Pancreas (tissue), 10 donors: ENCODE data around the gene SLTM. TPM values are rescaled to one million over a fixed set of nuclear protein-coding genes. Genes with fewer than 3 reads are reported as not detected.
A peak's percentile ranks its signal among the peaks of the same experiment; 100 is the strongest.
"Not testable (repeated sequence)": the region's sequence is repeated elsewhere in the genome, so short reads cannot be mapped to it uniquely, and the experiment has no call there.

ENCODE experiments used
- ATAC-seq, 4 donors: fragments of 200-7000 bp; cut with Tn5 transposase; one replicate each; pipeline versions ENCODE4 v1.8.0 to v1.9.1; 2020; ENCODE audit warnings: mild to moderate bottlenecking in 4 of 4, moderate library complexity in 4 of 4
- DNase-seq, 6 donors: peaks; one replicate each; pipeline ENCODE4 v3.0.0-alpha.2; 2020
- FAIRE-seq: peaks from 2 replicates; lab custom pipeline; 2012; peaks lifted over from hg19 to GRCh38; lab: Jason Lieb, UNC
- H3K27ac ChIP-seq, 4 donors: fragments of 200-600 bp; sonication (generic); 1 replicate in 3 of 4; 2 replicates in 1 of 4; pipeline versions ENCODE4 v1.5.0 to v1.8.0; 2020
- H3K27me3 ChIP-seq, 4 donors: fragments of 200-600 bp; one replicate each; pipeline ENCODE4 v1.8.0; 2021
- H3K36me3 ChIP-seq, 3 donors: fragments of 200-600 bp; sonication (generic) in 1 of 3; one replicate each; pipeline versions ENCODE4 v1.5.0 to v1.8.0; 2020 to 2021
- H3K4me1 ChIP-seq, 3 donors: fragments of 200-600 bp; one replicate each; pipeline ENCODE4 v1.8.0; 2021
- H3K4me3 ChIP-seq, 4 donors: fragments of 200-600 bp; sonication (generic) in 2 of 4; one replicate each; pipeline versions ENCODE4 v1.5.0 to v1.8.0; 2020 to 2021
- H3K9me3 ChIP-seq, 4 donors: fragments of 200-600 bp; one replicate each; pipeline ENCODE4 v1.8.0; 2021
- WGBS, 2 donors: extraction: QIAGEN DNeasy Blood & Tissue Kit; methylation state at CpG; one replicate each; pipeline ENCODE4 v1.1.7; 2013; 5-methylcytosine and 5-hydroxymethylcytosine counted together
- intact Hi-C, 3 donors: fragments of 100-400 bp; cut with DNase I; formaldehyde crosslinking; loops; one replicate each; pipeline versions ENCODE4 v1.11.1 to v1.14.2; 2022
- polyA plus RNA-seq, 2 donors: library from polyadenylated mRNA; stranded (reverse); fragments of 200-250 nt; gene quantifications; one replicate each; pipeline ENCODE4 v1.2.3, GENCODE V29; 2013
- total RNA-seq, 6 donors: library from RNA; stranded (reverse); fragmentation: NEBNext Ultra II Directional in 4 of 6; extraction: Animal tissue kit (Norgen Biotek cat#: 25700) in 4 of 6; gene quantifications; one replicate each; pipeline versions ENCODE4 v1.2.1 to v1.2.4, GENCODE V29; 2021 to 2023
- TF ChIP-seq, protein P1 (sequence below), 4 donors: fragments of 200-600 bp; sonication (generic) in 3 of 4; IDR thresholded peaks; one replicate each; pipeline versions ENCODE4 v1.5.0 to v1.8.0; 2021; ENCODE audit warnings: antibody characterized with exemption in 4 of 4
- donor health status: healthy with polysubstance abuse.
- donor health status: DM: no; HTN: no; CAD: no; lungs with moderate emphysema.
- donor health status: DM: no; HTN: no; CAD: no.
- donor health status: control.
- donor health status: control.
- donor health status: Bipolar disorder and iron deficiency.
- donor health status: DM: yes; HTN: yes; CAD: no.
- donor health status: DM: no; HTN: no; CAD: no.
- donor health status: DM: no; HTN: no; CAD: no.
- donor health status: DM: yes; HTN: yes; CAD: no.

The SLTM gene
- total and polyA plus RNA-seq, 8 donors = 25.2 to 49.6 (median 33.3) TPM

DNA sequence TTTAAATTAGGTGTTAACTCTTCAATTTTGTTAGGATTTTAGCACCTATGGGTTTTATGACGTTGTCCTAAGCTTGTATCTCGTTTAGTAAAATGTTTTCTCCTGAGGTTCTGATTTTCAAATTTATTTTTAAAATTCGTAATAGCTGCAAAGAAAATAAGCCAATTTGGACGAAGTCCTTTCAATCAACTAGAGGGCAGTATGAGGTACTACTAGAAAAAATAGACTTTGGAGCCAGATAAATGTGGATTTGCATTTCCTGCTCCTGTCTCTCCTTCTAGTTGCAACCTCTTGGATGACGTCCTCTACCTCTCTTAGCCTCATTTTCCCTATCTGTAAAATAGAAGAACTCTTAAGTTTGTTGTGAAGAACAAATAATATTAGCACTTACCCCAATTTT, 81.1 kb downstream of the SLTM start:
- H3K27me3 ChIP-seq = no peaks in the 10 kb centered on the region
- FAIRE-seq = no peak
- WGBS, 2 donors = 81 to 87% methylated on average over 5 of the region's 5 CpGs

DNA sequence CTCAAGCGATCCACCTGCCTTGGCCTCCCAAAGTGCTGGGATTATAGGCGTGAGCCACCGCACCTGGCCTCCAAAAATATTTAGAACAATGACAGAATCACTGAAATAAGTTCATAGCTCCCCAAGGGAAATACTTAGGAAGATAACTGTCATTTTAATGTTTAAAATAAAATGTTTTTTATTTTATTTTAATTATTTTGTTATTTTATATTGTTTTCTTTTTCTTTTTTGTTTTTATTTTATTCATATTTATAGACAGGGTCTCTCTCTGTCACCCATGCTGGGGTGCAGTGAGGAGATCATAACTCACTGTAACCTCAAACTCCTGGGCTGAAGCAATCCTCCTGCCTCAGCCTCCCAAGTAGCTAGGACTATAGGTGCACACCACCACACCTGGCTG, 82.3 kb downstream of the SLTM start:
- intact Hi-C loops = loop anchor here in 1 of 3 donors (5.0 kb wide), 1 partner anchor 209 kb away; no protein-coding TSS in a partner anchor
- not testable (repeated sequence) for H3K4me1 ChIP-seq, H3K36me3 ChIP-seq, ATAC-seq, FAIRE-seq, DNase-seq, H3K4me3 ChIP-seq, H3K27ac ChIP-seq, H3K27me3 ChIP-seq, H3K9me3 ChIP-seq
- WGBS, 2 donors = 94 to 98% methylated on average over 3 of the region's 3 CpGs

More for the DNA sequence above, 81.1 kb downstream of the SLTM start:
- Histone ChIP-seq H3K9me3 (no peaks in the 10 kb centered on the region), H3K36me3 (no peaks in the 10 kb centered on the region), H3K27ac (no peak overlapping the region), H3K4me3 (no peak overlapping the region), H3K4me1 (peaks cover 0 to 10% (median 0%) of the 10 kb centered on the region in 3 donors)
- DNase-seq (no peak), ATAC-seq (no peak)
- intact Hi-C loops = loop anchor here in 1 of 3 donors (5.0 kb wide), 1 partner anchor 210 kb away; no protein-coding TSS in a partner anchor
- TF ChIP-seq, protein P1, sequence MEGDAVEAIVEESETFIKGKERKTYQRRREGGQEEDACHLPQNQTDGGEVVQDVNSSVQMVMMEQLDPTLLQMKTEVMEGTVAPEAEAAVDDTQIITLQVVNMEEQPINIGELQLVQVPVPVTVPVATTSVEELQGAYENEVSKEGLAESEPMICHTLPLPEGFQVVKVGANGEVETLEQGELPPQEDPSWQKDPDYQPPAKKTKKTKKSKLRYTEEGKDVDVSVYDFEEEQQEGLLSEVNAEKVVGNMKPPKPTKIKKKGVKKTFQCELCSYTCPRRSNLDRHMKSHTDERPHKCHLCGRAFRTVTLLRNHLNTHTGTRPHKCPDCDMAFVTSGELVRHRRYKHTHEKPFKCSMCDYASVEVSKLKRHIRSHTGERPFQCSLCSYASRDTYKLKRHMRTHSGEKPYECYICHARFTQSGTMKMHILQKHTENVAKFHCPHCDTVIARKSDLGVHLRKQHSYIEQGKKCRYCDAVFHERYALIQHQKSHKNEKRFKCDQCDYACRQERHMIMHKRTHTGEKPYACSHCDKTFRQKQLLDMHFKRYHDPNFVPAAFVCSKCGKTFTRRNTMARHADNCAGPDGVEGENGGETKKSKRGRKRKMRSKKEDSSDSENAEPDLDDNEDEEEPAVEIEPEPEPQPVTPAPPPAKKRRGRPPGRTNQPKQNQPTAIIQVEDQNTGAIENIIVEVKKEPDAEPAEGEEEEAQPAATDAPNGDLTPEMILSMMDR (IDR thresholded peaks at IDR 0.05) = no peak

DNA sequence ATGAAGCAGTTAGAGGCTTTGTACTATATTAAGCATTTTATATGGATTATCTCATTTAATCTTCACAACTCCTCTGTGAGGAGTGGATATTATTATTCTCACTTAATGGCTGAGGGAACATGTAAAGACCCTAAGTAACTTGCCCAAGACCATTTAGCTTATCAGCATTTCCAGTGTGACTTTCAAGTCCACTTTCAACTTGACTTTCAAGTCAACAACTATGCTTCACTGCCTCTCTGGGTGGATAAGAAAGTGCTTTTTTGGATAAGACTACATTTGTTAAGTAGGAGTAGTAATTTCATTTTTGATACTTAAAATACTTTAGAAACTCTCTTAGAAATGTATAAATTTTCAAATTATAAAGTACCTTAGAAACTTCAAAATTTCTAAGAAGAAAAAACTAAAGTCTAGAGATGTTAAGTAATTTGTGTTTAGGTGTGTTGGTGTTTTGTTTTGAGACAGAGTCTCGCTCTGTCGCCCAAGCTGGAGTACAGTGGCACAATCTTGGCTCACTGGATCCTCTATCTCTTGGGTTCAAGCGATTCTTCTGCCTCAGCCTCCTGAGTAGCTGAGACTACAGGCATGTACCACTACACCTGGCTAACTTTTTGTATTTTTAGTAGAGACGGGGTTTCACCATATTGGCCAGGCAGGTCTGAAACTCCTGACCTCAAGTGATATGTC, 90.6 kb downstream of the SLTM start:
- intact Hi-C loops = no loop called here
- no peaks in the 10 kb centered on the region for H3K9me3 ChIP-seq
- FAIRE-seq = no peak
- TF ChIP-seq, protein P1 (IDR thresholded peaks at IDR 0.05) = no peak
- 99 to 100% methylated on average over 4 of the region's 4 CpGs for WGBS, 2 donors
- DNase-seq = no peak
- H3K4me3 ChIP-seq = no peak overlapping the region
- no peaks in the 10 kb centered on the region for H3K4me1 ChIP-seq
- ATAC-seq = no peak
- no peaks in the 10 kb centered on the region for H3K36me3 ChIP-seq
- no peak overlapping the region for H3K27ac ChIP-seq
- no peaks in the 10 kb centered on the region for H3K27me3 ChIP-seq

DNA sequence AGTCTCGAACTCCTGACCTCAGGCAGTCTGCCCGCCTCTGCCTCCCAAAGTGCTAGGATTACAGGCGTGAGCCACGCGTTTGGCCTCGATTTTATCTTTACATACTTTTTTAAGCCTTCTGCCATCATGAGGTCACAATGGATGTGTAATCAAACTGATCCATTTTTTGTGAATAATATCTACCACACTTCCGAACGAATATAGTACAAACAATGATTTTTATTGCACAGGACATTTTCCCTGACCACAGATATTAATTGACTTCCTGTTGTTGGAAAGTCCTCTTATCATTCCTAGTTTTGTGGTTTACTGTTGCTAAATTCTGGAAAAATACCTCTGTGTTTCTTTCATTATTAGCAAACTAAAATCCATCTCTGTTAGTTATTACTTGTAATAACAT, 93.4 kb downstream of the SLTM start:
- H3K4me1 ChIP-seq = no peaks in the 10 kb centered on the region
- TF ChIP-seq, protein P1 (IDR thresholded peaks at IDR 0.05) = no peak
- no peaks in the 10 kb centered on the region for H3K9me3 ChIP-seq
- peak in 1 of 4 donors; percentile 15 for ATAC-seq
- intact Hi-C loops = no loop called here
- no peak for FAIRE-seq
- H3K27ac ChIP-seq = peak overlapping the region in 1 of 4 donors; percentile 14
- no peak overlapping the region for H3K4me3 ChIP-seq
- no peak for DNase-seq
- no peaks in the 10 kb centered on the region for H3K27me3 ChIP-seq
- WGBS, 2 donors = 86 to 90% methylated on average over 8 of the region's 8 CpGs
- H3K36me3 ChIP-seq = no peaks in the 10 kb centered on the region

DNA sequence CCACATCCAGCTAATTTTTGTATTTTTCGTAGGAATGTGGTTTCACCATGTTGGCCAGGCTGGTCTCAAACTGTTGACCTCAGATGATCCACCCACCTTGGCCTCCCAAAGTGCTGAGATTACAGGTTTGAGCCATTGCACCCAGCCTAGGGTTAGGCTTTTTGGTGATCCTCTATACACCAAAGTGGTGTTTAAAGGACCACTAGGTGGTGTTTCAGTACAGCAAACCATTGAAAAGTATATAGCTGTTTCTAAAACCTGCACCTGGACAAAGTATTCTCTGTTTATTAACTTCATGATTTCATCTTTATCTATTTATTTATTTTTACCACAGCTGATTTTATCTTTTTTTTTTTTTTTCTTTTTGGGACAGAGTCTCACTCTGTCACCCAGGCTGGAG, 94.0 kb downstream of the SLTM start:
- Histone ChIP-seq H3K27ac (peak overlapping the region in 1 of 4 donors; percentile 14), H3K36me3 (no peaks in the 10 kb centered on the region), H3K4me3 (no peak overlapping the region), H3K4me1 (no peaks in the 10 kb centered on the region), H3K27me3 (no peaks in the 10 kb centered on the region), H3K9me3 (no peaks in the 10 kb centered on the region)
- intact Hi-C loops = no loop called here
- TF ChIP-seq, protein P1 (IDR thresholded peaks at IDR 0.05) = peak in 1 of 4 donors; percentile 17
- WGBS, 2 donors = 90 to 95% methylated on average over 1 of the region's 1 CpG
- no peak for FAIRE-seq
- no peak for DNase-seq
- peak in 2 of 4 donors; percentile 44 to 65 for ATAC-seq

DNA sequence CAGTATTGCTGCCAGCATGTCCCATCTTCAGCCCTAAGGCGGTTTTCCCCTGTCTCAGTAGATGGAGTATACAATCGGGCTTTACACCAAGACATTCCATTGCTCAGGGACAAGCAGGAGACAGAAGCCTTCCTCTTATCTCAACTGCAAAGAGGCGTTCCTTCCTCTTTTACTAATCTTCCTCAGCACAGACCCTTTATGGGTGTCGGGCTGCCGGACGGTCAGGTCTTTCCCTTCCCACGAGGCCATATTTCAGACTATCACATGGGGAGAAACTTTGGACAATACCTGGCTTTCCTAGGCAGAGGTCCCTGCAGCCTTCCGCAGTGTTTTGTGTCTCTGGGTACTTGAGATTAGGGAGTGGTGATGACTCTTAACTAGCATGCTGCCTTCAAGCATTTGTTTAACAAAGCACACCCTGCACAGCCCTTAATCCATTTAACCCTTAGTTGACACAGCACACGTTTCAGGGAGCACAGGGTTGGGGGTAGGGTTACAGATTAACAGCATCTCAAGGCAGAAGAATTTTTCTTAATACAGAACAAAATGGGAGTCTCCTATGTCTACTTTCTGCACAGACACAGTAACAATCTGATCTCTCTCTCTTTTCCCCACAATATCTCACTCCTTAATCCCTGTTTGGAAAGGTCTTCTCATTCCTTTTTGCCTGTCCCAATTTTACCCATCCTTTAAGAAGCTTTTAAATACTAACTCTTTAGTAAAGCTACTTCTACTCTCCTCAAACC, 99.6 kb downstream of the SLTM start:
- not testable (repeated sequence) for FAIRE-seq, H3K9me3 ChIP-seq

More for the DNA sequence above, 99.6 kb downstream of the SLTM start:
- H3K27me3 ChIP-seq, H3K36me3 ChIP-seq, H3K27ac ChIP-seq, DNase-seq, intact Hi-C loops, ATAC-seq, H3K4me1 ChIP-seq, H3K4me3 ChIP-seq: not testable (repeated sequence)
- WGBS, 2 donors = 78 to 81% methylated on average over 9 of the region's 9 CpGs
